DND-41 (cell line): ENCODE results near the gene PSMC3.

Experiments used
- ATAC-seq: fragments of 200-7000 bp; cut with Tn5 transposase; 3 replicates; pipeline ENCODE4 v1.9.1; 2021; ENCODE audit warnings: low read depth; ENCODE audit not compliant: insufficient read depth
- DNase-seq: peaks from one replicate; pipeline ENCODE4 v3.0.0-alpha.2; 2020
- H2AFZ ChIP-seq: 2 replicates; pipeline ENCODE4 v1.6.0; 2012; ENCODE audit warnings: low read depth, low read length
- H3K27ac ChIP-seq: 2 replicates; pipeline ENCODE4 v1.5.1; 2012; ENCODE audit warnings: low read length, inconsistent platforms
- H3K27me3 ChIP-seq: fragments of 200-600 bp; sonication (generic); 2 replicates; pipeline ENCODE4 v1.6.0; 2012; ENCODE audit warnings: low read length, mild to moderate bottlenecking, inconsistent platforms; ENCODE audit not compliant: insufficient read depth, poor library complexity
- H3K36me3 ChIP-seq: 2 replicates; pipeline ENCODE4 v1.5.1; 2012; ENCODE audit warnings: low read length, inconsistent platforms; ENCODE audit not compliant: insufficient read depth
- H3K4me1 ChIP-seq: 2 replicates; pipeline ENCODE4 v1.5.1; 2012; ENCODE audit warnings: mild to moderate bottlenecking, low read length; ENCODE audit not compliant: insufficient read depth
- H3K4me2 ChIP-seq: 2 replicates; pipeline ENCODE4 v1.6.0; 2012; ENCODE audit warnings: mild to moderate bottlenecking, moderate library complexity, low read length, inconsistent platforms; ENCODE audit not compliant: insufficient read depth
- H3K4me3 ChIP-seq, 2 experiments: fragments of 200-600 bp in 1 of 2; shearing (Covaris generic) in 1 of 2; 2 replicates each; pipeline ENCODE4 v1.5.1; 2012 to 2016; ENCODE audit warnings: inconsistent platforms in 2 of 2, low read length in 2 of 2, mild to moderate bottlenecking in 2 of 2, low read depth in 1 of 2, moderate library complexity in 1 of 2
- H3K79me2 ChIP-seq: 2 replicates; pipeline ENCODE4 v1.6.0; 2012; ENCODE audit warnings: low read length, inconsistent platforms; ENCODE audit not compliant: insufficient read depth
- H3K9ac ChIP-seq: 2 replicates; pipeline ENCODE4 v1.6.0; 2012; ENCODE audit warnings: low read depth, mild to moderate bottlenecking, inconsistent platforms, low read length, moderate library complexity
- H3K9me3 ChIP-seq: 2 replicates; pipeline ENCODE4 v1.5.1; 2012; ENCODE audit warnings: low read length, moderate library complexity, mild to moderate bottlenecking, inconsistent platforms; ENCODE audit not compliant: insufficient read depth, severe bottlenecking
- H4K20me1 ChIP-seq: 2 replicates; pipeline ENCODE4 v1.6.0; 2012; ENCODE audit warnings: low read length; ENCODE audit not compliant: insufficient read depth
- EZH2 ChIP-seq: IDR thresholded peaks from 3 replicates; pipeline ENCODE4 v1.6.1; 2012; ENCODE audit warnings: borderline replicate concordance, low read depth, mild to moderate bottlenecking, moderate library complexity, low read length, inconsistent platforms; ENCODE audit not compliant: severe bottlenecking
- TF ChIP-seq, protein P1 (sequence below): IDR thresholded peaks from 2 replicates; pipeline ENCODE4 v1.5.1; 2012; ENCODE audit warnings: borderline replicate concordance, low read length, moderate library complexity, mild to moderate bottlenecking; ENCODE audit not compliant: poor library complexity, severe bottlenecking; ENCODE audit errors: extremely low read depth

PSMC3 gene

DNA sequence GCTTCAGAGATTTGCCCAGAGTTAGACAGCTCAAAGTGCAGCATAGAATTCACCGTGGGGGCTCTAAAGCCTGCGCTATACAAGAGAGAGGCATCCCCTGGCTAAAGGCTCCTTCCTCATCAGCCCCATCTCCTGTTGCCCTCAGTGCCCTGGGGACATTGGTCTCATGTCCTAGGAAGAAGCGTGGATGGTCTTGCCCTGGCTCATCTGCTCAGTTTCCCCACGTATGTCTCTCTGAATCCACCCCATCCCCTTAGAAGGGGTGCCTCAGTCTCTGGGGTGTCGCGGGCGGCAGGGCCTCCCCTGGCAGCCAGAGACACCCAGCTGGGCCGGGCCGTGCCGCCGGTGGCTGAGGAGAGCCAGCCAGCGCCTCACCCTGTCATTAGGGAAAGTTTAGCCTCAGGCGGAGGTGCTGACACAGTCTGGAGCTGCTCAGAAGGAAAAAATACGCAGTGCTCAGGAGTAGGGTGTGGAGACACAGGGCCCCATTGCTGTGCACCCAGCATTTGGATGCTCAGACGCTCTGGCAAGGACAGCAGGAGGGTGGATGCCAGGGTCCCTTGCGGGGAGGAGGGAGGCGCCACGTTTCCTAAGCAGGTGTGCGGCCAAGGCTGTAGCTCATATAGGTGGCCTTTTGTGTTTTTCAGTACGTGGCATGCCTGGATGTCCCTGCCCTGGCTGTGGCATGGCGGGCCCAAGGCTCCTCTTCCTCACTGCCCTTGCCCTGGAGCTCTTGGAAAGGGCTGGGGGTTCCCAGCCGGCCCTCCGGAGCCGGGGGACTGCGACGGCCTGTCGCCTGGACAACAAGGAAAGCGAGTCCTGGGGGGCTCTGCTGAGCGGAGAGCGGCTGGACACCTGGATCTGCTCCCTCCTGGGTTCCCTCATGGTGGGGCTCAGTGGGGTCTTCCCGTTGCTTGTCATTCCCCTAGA is 16.5 kb downstream of the PSMC3 start:
- Histone ChIP-seq H4K20me1 (no peaks in the 10 kb centered on the region), H3K27me3 (no peaks in the 10 kb centered on the region), H3K9me3 (no peaks in the 10 kb centered on the region), H3K4me1 (peaks cover 27% of the 10 kb centered on the region), H3K4me3 (peak overlapping the region; percentile 64 to 72; a peak in 2 of 4 replicates), H3K4me2 (peak overlapping the region; percentile 76), H3K27ac (no peak overlapping the region), H2AFZ (no peak overlapping the region), H3K36me3 (peaks cover 25% of the 10 kb centered on the region), H3K79me2 (peaks cover 9% of the 10 kb centered on the region), H3K9ac (peak overlapping the region; percentile 65)
- TF ChIP-seq, protein P1, sequence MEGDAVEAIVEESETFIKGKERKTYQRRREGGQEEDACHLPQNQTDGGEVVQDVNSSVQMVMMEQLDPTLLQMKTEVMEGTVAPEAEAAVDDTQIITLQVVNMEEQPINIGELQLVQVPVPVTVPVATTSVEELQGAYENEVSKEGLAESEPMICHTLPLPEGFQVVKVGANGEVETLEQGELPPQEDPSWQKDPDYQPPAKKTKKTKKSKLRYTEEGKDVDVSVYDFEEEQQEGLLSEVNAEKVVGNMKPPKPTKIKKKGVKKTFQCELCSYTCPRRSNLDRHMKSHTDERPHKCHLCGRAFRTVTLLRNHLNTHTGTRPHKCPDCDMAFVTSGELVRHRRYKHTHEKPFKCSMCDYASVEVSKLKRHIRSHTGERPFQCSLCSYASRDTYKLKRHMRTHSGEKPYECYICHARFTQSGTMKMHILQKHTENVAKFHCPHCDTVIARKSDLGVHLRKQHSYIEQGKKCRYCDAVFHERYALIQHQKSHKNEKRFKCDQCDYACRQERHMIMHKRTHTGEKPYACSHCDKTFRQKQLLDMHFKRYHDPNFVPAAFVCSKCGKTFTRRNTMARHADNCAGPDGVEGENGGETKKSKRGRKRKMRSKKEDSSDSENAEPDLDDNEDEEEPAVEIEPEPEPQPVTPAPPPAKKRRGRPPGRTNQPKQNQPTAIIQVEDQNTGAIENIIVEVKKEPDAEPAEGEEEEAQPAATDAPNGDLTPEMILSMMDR = no peak
- no peak for TF ChIP-seq EZH2
- ATAC-seq (no peak), DNase-seq (no peak)

DNA sequence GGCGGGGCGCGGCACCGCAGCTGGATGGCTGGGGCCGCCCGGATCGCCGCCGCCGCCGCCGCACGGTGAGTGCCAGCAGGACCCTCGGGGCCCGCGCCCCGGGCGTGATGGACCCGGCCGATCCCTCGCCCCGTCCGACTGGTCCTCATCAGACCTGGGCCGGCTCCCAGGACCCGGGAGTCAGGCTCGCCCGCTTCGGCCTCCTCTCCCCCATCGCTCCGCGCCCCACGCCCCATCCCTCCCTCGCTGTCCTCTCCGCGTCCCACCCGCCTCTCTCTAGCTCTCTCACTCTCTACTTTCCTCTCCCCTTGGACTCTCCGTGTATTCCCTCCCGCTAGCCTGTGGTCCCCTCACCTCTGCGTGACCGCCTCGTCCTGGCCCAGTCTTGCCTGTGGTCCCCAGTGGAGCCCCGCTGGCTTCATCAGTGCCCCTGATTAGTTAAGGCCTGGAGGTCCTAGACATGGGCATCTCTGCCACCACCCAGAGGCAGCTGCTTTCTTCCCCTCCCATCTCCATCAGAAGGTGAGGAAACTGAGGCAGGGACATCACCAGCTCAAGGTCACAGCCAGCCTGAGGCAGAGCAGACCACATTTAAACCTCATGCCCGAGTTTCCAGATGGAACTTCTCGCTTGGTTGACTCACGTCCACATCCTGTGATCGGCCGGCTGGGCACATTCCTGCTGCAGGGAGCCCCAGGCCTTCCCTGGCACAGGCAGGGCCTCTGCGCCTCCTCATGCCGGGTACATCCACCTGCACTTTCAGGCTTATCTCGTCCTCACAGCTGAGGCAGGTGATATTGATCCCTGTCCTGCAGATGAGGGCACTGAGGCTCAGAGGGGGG is 17.4 kb downstream of the PSMC3 start:
- H3K79me2 ChIP-seq = peaks cover 9% of the 10 kb centered on the region
- peak overlapping the region; percentile 67 for H3K27ac ChIP-seq
- H3K4me2 ChIP-seq = peak overlapping the region; percentile 76
- peak overlapping the region; percentile 79 for H2AFZ ChIP-seq
- peak overlapping the region; percentile 64 to 72; a peak in 3 of 4 replicates for H3K4me3 ChIP-seq
- ATAC-seq = peak; percentile 4; the same call in 2 of the 3 replicates
- peaks cover 27% of the 10 kb centered on the region for H3K4me1 ChIP-seq
- TF ChIP-seq, protein P1 = no peak
- TF ChIP-seq EZH2 = no peak
- no peaks in the 10 kb centered on the region for H3K9me3 ChIP-seq
- H3K36me3 ChIP-seq = peaks cover 16% of the 10 kb centered on the region
- no peaks in the 10 kb centered on the region for H3K27me3 ChIP-seq
- no peak for DNase-seq
- peak overlapping the region; percentile 65 for H3K9ac ChIP-seq
- H4K20me1 ChIP-seq = no peaks in the 10 kb centered on the region

DNA sequence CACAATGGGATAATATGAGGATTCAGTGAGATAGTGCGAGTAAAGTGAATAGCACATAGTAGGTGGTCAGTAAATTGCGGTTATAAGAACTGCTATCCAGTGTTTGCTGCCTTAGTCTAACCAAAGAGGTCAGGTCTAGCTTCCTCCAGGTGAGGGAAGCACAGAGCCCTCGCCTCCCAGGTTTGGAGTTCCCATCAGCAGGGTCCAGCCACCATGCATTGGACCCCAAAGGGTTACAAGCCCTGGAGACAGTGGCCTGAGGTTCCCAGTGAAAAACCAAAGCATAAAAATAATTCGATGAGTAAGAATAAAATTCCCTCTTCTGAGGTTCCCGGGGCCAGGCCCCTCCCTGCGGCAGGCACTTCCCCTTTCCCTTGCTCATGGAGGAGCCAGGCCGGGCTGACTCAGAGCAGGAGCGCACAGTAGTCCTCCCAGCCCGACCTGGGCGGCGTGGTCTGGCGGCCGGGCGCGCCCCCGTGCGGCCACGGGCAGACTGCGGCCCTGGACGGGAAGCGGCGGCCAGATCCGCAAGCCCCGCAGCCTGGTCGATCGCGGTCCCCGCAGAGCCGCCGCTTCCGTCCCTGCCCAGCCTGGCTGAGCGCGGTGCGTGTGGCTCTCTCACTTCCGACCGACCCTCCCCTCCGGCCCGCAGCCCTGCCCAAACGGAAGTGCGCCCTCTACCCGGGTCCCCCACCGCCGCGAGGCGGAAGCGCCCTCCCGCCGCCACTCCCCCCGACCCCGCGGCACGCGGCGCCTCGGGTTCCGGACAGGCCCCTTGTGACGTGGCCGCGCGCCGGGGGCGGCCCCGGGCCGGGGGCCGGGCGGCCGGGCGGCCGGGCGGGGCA is 18.3 kb downstream of the PSMC3 start, which contains the start of gene SLC39A13:
Gene SLC39A13 (plus strand): TSS at position 845 of the 845 bp plus-strand sequence. CDS start 1,505 bp downstream, outside the sequence.
- Histone ChIP-seq H4K20me1 (no peaks in the 10 kb centered on the region), H2AFZ (peak within 1 kb of the TSS; percentile 82), H3K36me3 (peaks cover 11% of the 10 kb centered on the region; the same call in 1 of the 2 replicates), H3K79me2 (peaks cover 9% of the 10 kb centered on the region), H3K9ac (peak within 1 kb of the TSS; percentile 65), H3K27ac (peak within 1 kb of the TSS; percentile 76), H3K4me3 (peak within 1 kb of the TSS; percentile 64 to 75), H3K4me2 (peak within 1 kb of the TSS; percentile 93), H3K27me3 (no peaks in the 10 kb centered on the region), H3K4me1 (peaks cover 27% of the 10 kb centered on the region), H3K9me3 (no peaks in the 10 kb centered on the region)
- ATAC-seq = peak; percentile 88
- TF ChIP-seq, protein P1 = peak; percentile 77
- TF ChIP-seq EZH2 = no peak
- peak; percentile 92 for DNase-seq
